ENCODE measurements around the gene DCDC2B.
A peak's percentile ranks its signal among the peaks of the same experiment; 100 is the strongest.
"Not testable (repeated sequence)": the region's sequence is repeated elsewhere in the genome, so short reads cannot be mapped to it uniquely, and the experiment has no call there.

Gene DCDC2B

GRCh38 chr1:32256473-32257226 lies 47.8 kb downstream of the DCDC2B start:
- peak; percentile 42 for DNase-seq (ENCODE audit: low spot score)

- no peak for DNase-seq (ENCODE audit: low spot score)
These were observed 48.3 kb downstream of the DCDC2B start for GRCh38 chr1:32257227-32257508.

GRCh38 chr1:32263236-32263593 lies 54.3 kb downstream of the DCDC2B start:
- not testable (repeated sequence) for DNase-seq (ENCODE audit: low spot score)

- peak; percentile 20 for DNase-seq (ENCODE audit: low spot score)
These were observed 54.9 kb downstream of the DCDC2B start for GRCh38 chr1:32263744-32264143.

All from CD4-positive, alpha-beta T cell treated with Interleukin-2 at 100 ng/mL for 4 hours (primary cell).